Liver (tissue), 9 donors: Measurements from ENCODE around the gene PIK3R5. TPM values are rescaled to one million over a fixed set of nuclear protein-coding genes. Genes with fewer than 3 reads are reported as not detected.

Experiments
- DNase-seq: peaks from one replicate; pipeline ENCODE4 v3.0.0-alpha.2; 2017; ENCODE audit warnings: low spot score
- H3K27ac ChIP-seq, 2 donors: one replicate each; pipeline ENCODE4 v1.7.0; 2013; ENCODE audit warnings: inconsistent platforms in 2 of 2, low read length in 2 of 2, control low read depth in 1 of 2, low read depth in 1 of 2, mild to moderate bottlenecking in 1 of 2
- H3K27me3 ChIP-seq, 4 donors: one replicate each; pipeline versions ENCODE4 v1.6.1 to v1.7.0; 2013; ENCODE audit warnings: low read length in 3 of 4, inconsistent platforms in 1 of 4, mild to moderate bottlenecking in 1 of 4, moderate library complexity in 1 of 4; ENCODE audit not compliant: control insufficient read depth in 4 of 4, insufficient read depth in 4 of 4
- H3K36me3 ChIP-seq, 4 donors: one replicate each; pipeline versions ENCODE4 v1.6.1 to v1.7.0; 2013; ENCODE audit warnings: low read length in 3 of 4, mild to moderate bottlenecking in 3 of 4, low read depth in 1 of 4, moderate library complexity in 1 of 4; ENCODE audit not compliant: control insufficient read depth in 4 of 4, insufficient read depth in 3 of 4
- H3K4me1 ChIP-seq, 4 donors: one replicate each; pipeline versions ENCODE4 v1.6.1 to v1.7.0; 2013; ENCODE audit warnings: low read length in 3 of 4, mild to moderate bottlenecking in 3 of 4, moderate library complexity in 1 of 4; ENCODE audit not compliant: control insufficient read depth in 4 of 4, insufficient read depth in 4 of 4
- H3K4me3 ChIP-seq, 3 donors: one replicate each; pipeline versions ENCODE4 v1.6.1 to v1.7.0; 2013; ENCODE audit warnings: low read length in 3 of 3, control low read depth in 1 of 3, low read depth in 1 of 3, mild to moderate bottlenecking in 1 of 3
- H3K9ac ChIP-seq, 2 donors: one replicate each; pipeline ENCODE4 v1.7.0; 2013; ENCODE audit warnings: low read length in 2 of 2, mild to moderate bottlenecking in 2 of 2, moderate library complexity in 2 of 2, control low read depth in 1 of 2, low read depth in 1 of 2
- H3K9me3 ChIP-seq, 4 donors: one replicate each; pipeline versions ENCODE4 v1.6.1 to v1.7.0; 2013; ENCODE audit warnings: low read length in 3 of 4; ENCODE audit not compliant: control insufficient read depth in 4 of 4
- ATF3 ChIP-seq: IDR thresholded peaks from 2 replicates; pipeline ENCODE4 v1.6.1; 2016; ENCODE audit warnings: antibody characterized with exemption
- CTCF ChIP-seq: fragments of 150-350 bp; IDR thresholded peaks from 2 replicates; pipeline ENCODE4 v1.5.1; 2017; ENCODE audit warnings: improper control_type of control experiment, low read depth, low read length; ENCODE audit not compliant: missing input control
- FOXA1 ChIP-seq: IDR thresholded peaks from 2 replicates; pipeline ENCODE4 v1.6.1; 2016; ENCODE audit warnings: antibody characterized with exemption
- FOXA2 ChIP-seq: IDR thresholded peaks from 2 replicates; pipeline ENCODE4 v1.6.1; 2016; ENCODE audit warnings: antibody characterized with exemption
- HNF4A ChIP-seq, 2 donors: conservative IDR thresholded peaks; 2 replicates each; pipeline ENCODE4 v1.6.1; 2016; ENCODE audit warnings: antibody characterized with exemption in 2 of 2, mild to moderate bottlenecking in 2 of 2
- HNF4G ChIP-seq: IDR thresholded peaks from 2 replicates; pipeline ENCODE4 v1.6.1; 2016; ENCODE audit warnings: antibody characterized with exemption
- JUND ChIP-seq, 2 donors: IDR thresholded peaks; 2 replicates each; pipeline ENCODE4 v1.6.1; 2016; ENCODE audit warnings: antibody characterized with exemption in 2 of 2
- MAX ChIP-seq: IDR thresholded peaks from 2 replicates; pipeline ENCODE4 v1.6.1; 2016; ENCODE audit warnings: antibody characterized with exemption
- NR2F2 ChIP-seq: IDR thresholded peaks from 2 replicates; pipeline ENCODE4 v1.6.1; 2016; ENCODE audit warnings: antibody characterized with exemption
- REST ChIP-seq: IDR thresholded peaks from 2 replicates; pipeline ENCODE4 v1.6.1; 2016; ENCODE audit warnings: antibody characterized with exemption, mild to moderate bottlenecking
- RXRA ChIP-seq, 2 donors: IDR thresholded peaks; 2 replicates each; pipeline ENCODE4 v1.6.1; 2017 to 2018; ENCODE audit warnings: antibody characterized with exemption in 2 of 2, mild to moderate bottlenecking in 1 of 2
- TAF1 ChIP-seq: conservative IDR thresholded peaks from 2 replicates; pipeline ENCODE4 v1.6.1; 2016; ENCODE audit warnings: antibody characterized with exemption, mild to moderate bottlenecking
- YY1 ChIP-seq: IDR thresholded peaks from 2 replicates; pipeline ENCODE4 v1.6.1; 2016; ENCODE audit warnings: antibody characterized with exemption, mild to moderate bottlenecking
- ZBTB33 ChIP-seq: IDR thresholded peaks from 2 replicates; pipeline ENCODE4 v1.6.1; 2016; ENCODE audit warnings: antibody characterized with exemption
- WGBS: extraction: QIAGEN DNeasy Blood & Tissue Kit; methylation state at CpG from one replicate; pipeline ENCODE4 v1.1.7; 2013; 5-methylcytosine and 5-hydroxymethylcytosine counted together
- polyA plus RNA-seq, 2 donors: library from polyadenylated mRNA; stranded (reverse) in 1 of 2; unstranded in 1 of 2; fragments of 200-250 nt in 1 of 2; fragments of >200 nt in 1 of 2; fragmentation: Nextera tagmentation in 1 of 2; extraction: Ambion mirVana in 1 of 2; gene quantifications; one replicate each; pipeline versions ENCODE4 v1.2.1 to v1.2.3, GENCODE V29; 2013 to 2015
- total RNA-seq, 2 donors: library from RNA; depleted of rRNA; stranded (reverse); fragments of >200 nt; gene quantifications; one replicate each; pipeline ENCODE4 v1.2.3, GENCODE V29; 2014
- donor health status: healthy.
- donor health status: healthy.
- donor health status: healthy.
- donor health status: healthy.
- donor health status: healthy.

The PIK3R5 gene
- total and polyA plus RNA-seq, 4 donors = 0.93 to 7.8 (median 2.6) TPM

- WGBS = 69% methylated on average over 6 of the region's 6 CpGs
- Histone ChIP-seq H3K9ac (no peak overlapping the region), H3K9me3 (no peaks in the 10 kb centered on the region), H3K27me3 (peaks cover 0 to 8% (median 0%) of the 10 kb centered on the region in 4 donors), H3K36me3 (no peaks in the 10 kb centered on the region), H3K4me1 (peaks cover 0 to 4% (median 0%) of the 10 kb centered on the region in 4 donors), H3K4me3 (no peak overlapping the region), H3K27ac (no peak overlapping the region)
- TF ChIP-seq MAX = no peak
- TF ChIP-seq HNF4A (conservative IDR thresholded peaks at IDR 0.05) = no peak
- TF ChIP-seq FOXA2 = no peak
- no peak for TF ChIP-seq JUND (IDR thresholded peaks at IDR 0.05)
- TF ChIP-seq YY1 = no peak
- no peak for TF ChIP-seq HNF4G
- no peak for TF ChIP-seq CTCF
- no peak for TF ChIP-seq ATF3
- no peak for TF ChIP-seq FOXA1
- DNase-seq = no peak
Measured at GRCh38 chr17:9009737-9010136, 44.2 kb upstream of the PIK3R5 start.

GRCh38 chr17:9009096-9009495 is 43.6 kb upstream of the PIK3R5 start:
- TF ChIP-seq TAF1 (no peak), FOXA2 (no peak), RXRA (IDR thresholded peaks at IDR 0.05) (no peak), HNF4A (conservative IDR thresholded peaks at IDR 0.05) (no peak), NR2F2 (no peak), ATF3 (no peak), MAX (no peak), REST (no peak), HNF4G (no peak), FOXA1 (no peak), JUND (IDR thresholded peaks at IDR 0.05) (no peak), ZBTB33 (no peak)
- Histone ChIP-seq H3K4me1 (peaks cover 4 to 11% (median 6%) of the 10 kb centered on the region in 4 donors), H3K9me3 (no peaks in the 10 kb centered on the region), H3K36me3 (no peaks in the 10 kb centered on the region), H3K27me3 (peaks cover 0 to 13% (median 0%) of the 10 kb centered on the region in 4 donors), H3K27ac (no peak overlapping the region), H3K4me3 (no peak overlapping the region), H3K9ac (no peak overlapping the region)
- DNase-seq = no peak
- 85% methylated on average over 4 of the region's 4 CpGs for WGBS
